ENCODE results near the gene COMTD1. TPM values are rescaled to one million over a fixed set of nuclear protein-coding genes. Genes with fewer than 3 reads are reported as not detected.
A peak's percentile ranks its signal among the peaks of the same experiment; 100 is the strongest.

Gene COMTD1
- total RNA-seq, 2 donors from 2014 or later: 156 to 301 TPM

GRCh38 chr10:75266945-75267344, 31.2 kb upstream of the COMTD1 start:
- intact Hi-C loops (cut with DNase I): no loop called here
- no peak for TF ChIP-seq POLR2A (IDR thresholded peaks at IDR 0.05)
- TF ChIP-seq, protein P1, sequence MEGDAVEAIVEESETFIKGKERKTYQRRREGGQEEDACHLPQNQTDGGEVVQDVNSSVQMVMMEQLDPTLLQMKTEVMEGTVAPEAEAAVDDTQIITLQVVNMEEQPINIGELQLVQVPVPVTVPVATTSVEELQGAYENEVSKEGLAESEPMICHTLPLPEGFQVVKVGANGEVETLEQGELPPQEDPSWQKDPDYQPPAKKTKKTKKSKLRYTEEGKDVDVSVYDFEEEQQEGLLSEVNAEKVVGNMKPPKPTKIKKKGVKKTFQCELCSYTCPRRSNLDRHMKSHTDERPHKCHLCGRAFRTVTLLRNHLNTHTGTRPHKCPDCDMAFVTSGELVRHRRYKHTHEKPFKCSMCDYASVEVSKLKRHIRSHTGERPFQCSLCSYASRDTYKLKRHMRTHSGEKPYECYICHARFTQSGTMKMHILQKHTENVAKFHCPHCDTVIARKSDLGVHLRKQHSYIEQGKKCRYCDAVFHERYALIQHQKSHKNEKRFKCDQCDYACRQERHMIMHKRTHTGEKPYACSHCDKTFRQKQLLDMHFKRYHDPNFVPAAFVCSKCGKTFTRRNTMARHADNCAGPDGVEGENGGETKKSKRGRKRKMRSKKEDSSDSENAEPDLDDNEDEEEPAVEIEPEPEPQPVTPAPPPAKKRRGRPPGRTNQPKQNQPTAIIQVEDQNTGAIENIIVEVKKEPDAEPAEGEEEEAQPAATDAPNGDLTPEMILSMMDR (IDR thresholded peaks at IDR 0.05): no peak
- DNase-seq: peak in 1 of 4 donors; percentile 2
- H3K4me3 ChIP-seq: no peak overlapping the region
- ATAC-seq: no peak
- H3K27ac ChIP-seq: no peak overlapping the region
- peaks cover 21% of the 10 kb centered on the region for H3K4me1 ChIP-seq
- WGBS, 2 donors: 92 to 96% methylated on average over 5 of the region's 5 CpGs
- no peaks in the 10 kb centered on the region for H3K27me3 ChIP-seq
- no peaks in the 10 kb centered on the region for H3K36me3 ChIP-seq (replicated peaks in 1 of 2; ENCODE audit: insufficient read depth in 1 of 2, low read depth in 2 of 2)
- no peaks in the 10 kb centered on the region for H3K9me3 ChIP-seq

GRCh38 chr10:75265856-75266255, 30.1 kb upstream of the COMTD1 start:
- DNase-seq: peak in 1 of 4 donors; percentile 5
- no peaks in the 10 kb centered on the region for H3K27me3 ChIP-seq
- intact Hi-C loops (cut with DNase I): no loop called here
- TF ChIP-seq POLR2A (IDR thresholded peaks at IDR 0.05): no peak
- peaks cover 30% of the 10 kb centered on the region for H3K4me1 ChIP-seq
- H3K4me3 ChIP-seq: no peak overlapping the region
- ATAC-seq: no peak
- peak overlapping the region in 1 of 4 donors; percentile 12 for H3K27ac ChIP-seq
- H3K9me3 ChIP-seq: no peaks in the 10 kb centered on the region
- WGBS, 2 donors: 62 to 81% methylated on average over 5 to 6 of the region's 6 CpGs
- no peaks in the 10 kb centered on the region for H3K36me3 ChIP-seq (replicated peaks in 1 of 2; ENCODE audit: insufficient read depth in 1 of 2, low read depth in 2 of 2)

DNA sequence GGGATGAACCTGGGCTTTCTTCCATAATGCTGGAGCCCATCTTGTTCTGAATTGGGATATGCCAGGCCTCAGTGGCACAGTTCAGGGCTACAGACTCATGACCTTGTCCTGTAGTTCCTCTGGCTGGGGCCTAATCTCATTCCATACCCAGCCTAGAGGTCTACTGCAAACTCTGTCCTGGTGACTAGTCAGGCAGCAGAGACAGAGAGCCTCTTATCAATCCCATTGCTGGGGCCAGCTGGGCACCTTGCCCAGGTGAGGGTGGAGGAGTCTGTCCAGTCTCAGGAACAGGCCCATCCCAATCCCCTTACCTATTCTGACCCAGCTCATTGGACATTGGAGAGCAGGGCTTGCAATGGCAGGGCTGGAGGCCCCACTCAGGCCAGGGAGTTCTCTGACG, 28.0 kb upstream of the COMTD1 start:
- DNase-seq (peak; percentile 76 to 83 (median 82)), ATAC-seq (peak; percentile 30)
- Histone ChIP-seq H3K27ac (peak overlapping the region; percentile 68 to 99 (median 98)), H3K9me3 (no peaks in the 10 kb centered on the region), H3K4me3 (no peak overlapping the region), H3K27me3 (no peaks in the 10 kb centered on the region), H3K4me1 (peaks cover 35% of the 10 kb centered on the region), H3K36me3 (replicated peaks in 1 of 2; ENCODE audit: insufficient read depth in 1 of 2, low read depth in 2 of 2) (no peaks in the 10 kb centered on the region)
- peak in 2 of 3 donors; percentile 20 to 41 for TF ChIP-seq POLR2A (IDR thresholded peaks at IDR 0.05)
- TF ChIP-seq, protein P1 (IDR thresholded peaks at IDR 0.05): no peak
- intact Hi-C loops (cut with DNase I): no loop called here
- 86 to 92% methylated on average over 1 of the region's 1 CpG for WGBS, 2 donors

DNA sequence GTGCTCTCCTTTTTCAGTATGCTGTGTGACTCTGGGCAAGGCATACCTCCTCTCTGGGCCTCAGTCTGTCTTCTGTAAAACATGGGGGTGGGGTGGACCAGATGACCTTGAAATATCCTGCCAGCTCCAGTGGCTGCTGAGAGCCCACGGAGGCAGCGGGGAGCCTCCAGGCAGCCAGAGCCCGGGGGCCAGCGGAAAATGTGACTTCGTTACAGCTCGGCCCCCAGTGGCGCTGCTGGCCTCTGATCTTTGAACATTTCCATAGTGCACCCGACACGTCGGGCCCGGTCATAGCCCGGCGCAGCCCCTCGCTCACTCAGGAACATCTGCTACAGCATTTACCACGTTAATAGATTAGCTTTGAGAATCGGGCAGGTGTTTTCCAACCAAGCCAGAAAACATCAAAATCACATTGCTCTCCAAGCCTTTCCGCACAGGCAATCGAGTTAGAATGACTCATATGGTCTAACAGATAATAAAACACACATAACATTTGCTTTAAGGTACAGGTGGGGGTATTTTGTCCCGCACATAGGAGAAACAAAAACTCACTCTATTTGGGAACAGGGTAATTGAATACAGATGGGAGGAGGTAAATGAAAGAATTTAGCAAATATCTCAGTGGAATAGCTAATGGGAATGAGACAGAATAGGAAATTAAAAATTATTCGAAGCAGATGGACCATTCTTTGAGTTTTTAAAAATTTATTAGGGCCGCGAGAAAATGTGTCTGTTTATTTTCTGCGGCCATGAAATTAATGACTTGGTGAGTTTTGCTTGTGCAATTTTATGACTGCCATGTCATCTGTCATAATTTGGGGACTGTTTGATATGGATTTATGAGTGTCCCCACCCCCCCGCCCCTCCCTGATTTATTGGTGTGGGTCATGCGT, 26.3 kb upstream of the COMTD1 start:
- Histone ChIP-seq H3K27ac (peak overlapping the region; percentile 92 to 99 (median 98)), H3K9me3 (no peaks in the 10 kb centered on the region), H3K27me3 (no peaks in the 10 kb centered on the region), H3K36me3 (replicated peaks in 1 of 2; ENCODE audit: insufficient read depth in 1 of 2, low read depth in 2 of 2) (no peaks in the 10 kb centered on the region), H3K4me1 (peaks cover 35% of the 10 kb centered on the region), H3K4me3 (no peak overlapping the region)
- TF ChIP-seq, protein P1 (IDR thresholded peaks at IDR 0.05): peak in 2 of 7 experiments; percentile 8 to 35
- TF ChIP-seq POLR2A (IDR thresholded peaks at IDR 0.05): peak in 2 of 3 donors; percentile 59 to 71
- WGBS, 2 donors: 13 to 21% methylated on average over 18 to 25 of the region's 25 CpGs
- ATAC-seq: peak; percentile 77
- DNase-seq: peak; percentile 85 to 94 (median 90)
- intact Hi-C loops (cut with DNase I): no loop called here

GRCh38 chr10:75260990-75261389, 25.2 kb upstream of the COMTD1 start:
- TF ChIP-seq, protein P1 (IDR thresholded peaks at IDR 0.05): no peak
- TF ChIP-seq POLR2A (IDR thresholded peaks at IDR 0.05): no peak
- ATAC-seq: no peak

More at GRCh38 chr10:75260990-75261389, 25.2 kb upstream of the COMTD1 start:
- DNase-seq: no peak
- WGBS, 2 donors: 76 to 96% methylated on average over 3 of the region's 3 CpGs
- H3K9me3 ChIP-seq: no peaks in the 10 kb centered on the region
- H3K36me3 ChIP-seq (replicated peaks in 1 of 2; ENCODE audit: insufficient read depth in 1 of 2, low read depth in 2 of 2): no peaks in the 10 kb centered on the region
- peaks cover 35% of the 10 kb centered on the region for H3K4me1 ChIP-seq
- peak overlapping the region; percentile 92 to 99 (median 98) for H3K27ac ChIP-seq
- H3K27me3 ChIP-seq: no peaks in the 10 kb centered on the region
- H3K4me3 ChIP-seq: no peak overlapping the region
- intact Hi-C loops (cut with DNase I): no loop called here

Data from body of pancreas (tissue), 4 donors.